Mesothelial cell of epicardium (in vitro differentiated cells): ENCODE data around the gene WAC. TPM values are rescaled to one million over a fixed set of nuclear protein-coding genes. Genes with fewer than 3 reads are reported as not detected.

ENCODE experiments used
- DNase-seq, 2 experiments: peaks; one replicate each; pipeline ENCODE4 v3.0.0; 2021; ENCODE audit warnings: low spot score in 2 of 2; ENCODE audit not compliant: unreplicated experiment in 2 of 2
- H3K27ac Mint-ChIP-seq: 2 replicates; pipeline ENCODE4 v1.8.0; 2021; ENCODE audit warnings: mixed read lengths
- H3K27me3 Mint-ChIP-seq: 2 replicates; pipeline ENCODE4 v1.8.0; 2021; ENCODE audit warnings: low read depth, mixed read lengths
- H3K36me3 Mint-ChIP-seq: 2 replicates; pipeline ENCODE4 v1.8.0; 2021; ENCODE audit warnings: mixed read lengths
- H3K4me1 Mint-ChIP-seq: 2 replicates; pipeline ENCODE4 v1.8.0; 2021; ENCODE audit warnings: mixed read lengths
- H3K4me3 Mint-ChIP-seq: 2 replicates; pipeline ENCODE4 v1.8.0; 2021; ENCODE audit warnings: mild to moderate bottlenecking, moderate library complexity, mixed read lengths
- H3K9me3 Mint-ChIP-seq: 2 replicates; pipeline ENCODE4 v1.8.0; 2021; ENCODE audit warnings: mixed read lengths
- total RNA-seq: library from RNA; stranded (reverse); gene quantifications from 3 replicates; pipeline ENCODE4 v1.2.1, GENCODE V29; 2021
- TF ChIP-seq, protein P1 (sequence below): fragments of 200-600 bp; sonication (generic); IDR thresholded peaks from one replicate; pipeline ENCODE4 v1.5.0; 2021; ENCODE audit warnings: antibody characterized with exemption; ENCODE audit not compliant: unreplicated experiment

The WAC gene
- total RNA-seq, 1 donor from 2014 or later, result 141 TPM

- Mint-ChIP-seq H3K36me3 (peaks cover 16% of the 10 kb centered on the region), H3K9me3 (no peaks in the 10 kb centered on the region), H3K27ac (peak overlapping the region; percentile 80), H3K4me1 (peaks cover 50% of the 10 kb centered on the region), H3K4me3 (no peak overlapping the region), H3K27me3 (no peaks in the 10 kb centered on the region)
- TF ChIP-seq, protein P1, sequence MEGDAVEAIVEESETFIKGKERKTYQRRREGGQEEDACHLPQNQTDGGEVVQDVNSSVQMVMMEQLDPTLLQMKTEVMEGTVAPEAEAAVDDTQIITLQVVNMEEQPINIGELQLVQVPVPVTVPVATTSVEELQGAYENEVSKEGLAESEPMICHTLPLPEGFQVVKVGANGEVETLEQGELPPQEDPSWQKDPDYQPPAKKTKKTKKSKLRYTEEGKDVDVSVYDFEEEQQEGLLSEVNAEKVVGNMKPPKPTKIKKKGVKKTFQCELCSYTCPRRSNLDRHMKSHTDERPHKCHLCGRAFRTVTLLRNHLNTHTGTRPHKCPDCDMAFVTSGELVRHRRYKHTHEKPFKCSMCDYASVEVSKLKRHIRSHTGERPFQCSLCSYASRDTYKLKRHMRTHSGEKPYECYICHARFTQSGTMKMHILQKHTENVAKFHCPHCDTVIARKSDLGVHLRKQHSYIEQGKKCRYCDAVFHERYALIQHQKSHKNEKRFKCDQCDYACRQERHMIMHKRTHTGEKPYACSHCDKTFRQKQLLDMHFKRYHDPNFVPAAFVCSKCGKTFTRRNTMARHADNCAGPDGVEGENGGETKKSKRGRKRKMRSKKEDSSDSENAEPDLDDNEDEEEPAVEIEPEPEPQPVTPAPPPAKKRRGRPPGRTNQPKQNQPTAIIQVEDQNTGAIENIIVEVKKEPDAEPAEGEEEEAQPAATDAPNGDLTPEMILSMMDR, result no peak
- no peak for DNase-seq
Observed at GRCh38 chr10:28555358-28555757, 22.4 kb downstream of the WAC start.

- TF ChIP-seq, protein P1, result no peak
- peaks cover 42% of the 10 kb centered on the region for H3K4me1 Mint-ChIP-seq
- no peak overlapping the region for H3K27ac Mint-ChIP-seq
- H3K9me3 Mint-ChIP-seq, result no peaks in the 10 kb centered on the region
- no peak for DNase-seq
- H3K4me3 Mint-ChIP-seq, result no peak overlapping the region
- H3K27me3 Mint-ChIP-seq, result no peaks in the 10 kb centered on the region
- peaks cover 18% of the 10 kb centered on the region for H3K36me3 Mint-ChIP-seq
Observed at GRCh38 chr10:28556142-28556541, 23.2 kb downstream of the WAC start.

DNA sequence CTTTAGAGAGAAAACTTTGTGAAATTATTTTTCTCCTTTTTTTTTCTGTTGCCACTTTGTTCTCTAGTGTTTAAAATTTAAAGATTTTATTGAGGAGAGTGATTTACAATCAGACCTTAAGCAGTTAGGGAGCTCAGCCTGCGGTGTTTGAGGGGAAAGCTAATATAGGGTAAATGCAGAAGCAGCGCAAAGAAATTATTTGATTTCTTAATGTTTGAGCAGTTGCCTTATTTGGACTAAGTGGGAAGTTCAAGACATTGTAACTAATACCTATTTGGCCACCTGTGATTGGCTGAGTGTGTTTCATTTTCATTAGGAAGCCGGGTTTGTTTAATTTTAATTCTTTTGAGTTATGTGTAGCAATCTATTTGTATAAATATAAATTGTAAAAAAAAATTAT, 25.3 kb downstream of the WAC start:
- Mint-ChIP-seq H3K36me3 (peaks cover 22% of the 10 kb centered on the region), H3K27me3 (no peaks in the 10 kb centered on the region), H3K27ac (peak overlapping the region; percentile 65), H3K9me3 (no peaks in the 10 kb centered on the region), H3K4me3 (no peak overlapping the region), H3K4me1 (peaks cover 29% of the 10 kb centered on the region)
- TF ChIP-seq, protein P1, result no peak
- no peak for DNase-seq

DNA sequence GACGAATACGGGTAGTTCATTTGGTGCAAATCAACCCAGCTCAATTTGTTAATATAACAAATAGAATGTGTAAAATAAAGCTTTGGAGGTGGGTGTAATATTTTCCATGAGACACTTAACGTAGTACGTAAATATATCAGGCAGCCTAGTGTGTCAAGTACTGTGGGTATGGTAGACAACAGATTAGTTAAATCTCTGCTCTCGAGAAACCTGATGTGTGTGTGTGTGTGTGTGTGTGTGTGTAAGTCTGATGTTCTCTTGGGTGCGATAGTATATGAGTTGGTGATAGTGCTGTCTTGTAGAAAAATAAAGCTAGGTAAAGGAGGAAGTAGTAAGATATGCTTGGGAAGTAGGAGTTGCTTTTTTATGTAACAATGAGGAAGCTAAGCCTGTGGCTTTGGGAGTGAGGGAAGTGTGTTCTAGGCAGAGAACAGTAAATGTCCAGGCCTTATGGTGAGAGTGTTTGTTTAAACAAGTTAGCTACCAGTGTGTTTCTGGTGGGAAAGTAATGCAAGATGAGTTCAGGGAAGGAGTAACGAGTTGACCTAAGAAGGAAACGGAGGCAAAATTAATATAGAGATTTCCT, 26.1 kb downstream of the WAC start:
- no peak for DNase-seq
- peaks cover 24% of the 10 kb centered on the region for H3K36me3 Mint-ChIP-seq
- no peaks in the 10 kb centered on the region for H3K27me3 Mint-ChIP-seq
- TF ChIP-seq, protein P1, result no peak
- H3K4me1 Mint-ChIP-seq, result peaks cover 29% of the 10 kb centered on the region
- H3K4me3 Mint-ChIP-seq, result no peak overlapping the region
- no peaks in the 10 kb centered on the region for H3K9me3 Mint-ChIP-seq
- H3K27ac Mint-ChIP-seq, result peak overlapping the region; percentile 64

GRCh38 chr10:28559618-28560017, 26.7 kb downstream of the WAC start:
- TF ChIP-seq, protein P1, result no peak
- peak overlapping the region; percentile 64 for H3K27ac Mint-ChIP-seq
- peaks cover 23% of the 10 kb centered on the region for H3K36me3 Mint-ChIP-seq
- no peak overlapping the region for H3K4me3 Mint-ChIP-seq
- H3K27me3 Mint-ChIP-seq, result no peaks in the 10 kb centered on the region
- H3K4me1 Mint-ChIP-seq, result peaks cover 31% of the 10 kb centered on the region
- no peak for DNase-seq
- H3K9me3 Mint-ChIP-seq, result no peaks in the 10 kb centered on the region

- TF ChIP-seq, protein P1, result no peak
- H3K9me3 Mint-ChIP-seq, result no peaks in the 10 kb centered on the region
- H3K4me3 Mint-ChIP-seq, result no peak overlapping the region
- no peaks in the 10 kb centered on the region for H3K27me3 Mint-ChIP-seq
- peaks cover 19% of the 10 kb centered on the region for H3K36me3 Mint-ChIP-seq
- peaks cover 28% of the 10 kb centered on the region for H3K4me1 Mint-ChIP-seq
- DNase-seq, result no peak
- H3K27ac Mint-ChIP-seq, result no peak overlapping the region
Observed at GRCh38 chr10:28560617-28561016, 27.7 kb downstream of the WAC start.
